ENCODE results near the gene TSNAX.

TSNAX gene

GRCh38 chr1:231594749-231595148, 66.3 kb downstream of the TSNAX start:
- TF ChIP-seq REST (IDR thresholded peaks at IDR 0.05; ENCODE audit: insufficient read depth in 1 of 2, low read depth in 2 of 2, low read length in 2 of 2) (no peak), FOXP2 (optimal IDR thresholded peaks at IDR 0.05; ENCODE audit: borderline replicate concordance, extremely low read depth, extremely low read length, insufficient read depth) (no peak), SIN3A (IDR thresholded peaks at IDR 0.05; ENCODE audit: borderline replicate concordance, insufficient read depth, low read length) (no peak), TAF1 (IDR thresholded peaks at IDR 0.05; ENCODE audit: borderline replicate concordance, insufficient read depth, low read length) (no peak)

GRCh38 chr1:231596337-231596791, 67.9 kb downstream of the TSNAX start:
- TF ChIP-seq FOXP2 (optimal IDR thresholded peaks at IDR 0.05; ENCODE audit: borderline replicate concordance, extremely low read depth, extremely low read length, insufficient read depth): no peak
- TF ChIP-seq REST (IDR thresholded peaks at IDR 0.05; ENCODE audit: insufficient read depth in 1 of 2, low read depth in 2 of 2, low read length in 2 of 2): no peak
- TF ChIP-seq SIN3A (IDR thresholded peaks at IDR 0.05; ENCODE audit: borderline replicate concordance, insufficient read depth, low read length): no peak
- no peak for TF ChIP-seq POLR2AphosphoS5 (IDR thresholded peaks at IDR 0.05; ENCODE audit: low read depth, low read length)
- TF ChIP-seq TAF1 (IDR thresholded peaks at IDR 0.05; ENCODE audit: borderline replicate concordance, insufficient read depth, low read length): no peak

- no peak for TF ChIP-seq REST (IDR thresholded peaks at IDR 0.05; ENCODE audit: insufficient read depth in 1 of 2, low read depth in 2 of 2, low read length in 2 of 2)
- no peak for TF ChIP-seq TAF1 (IDR thresholded peaks at IDR 0.05; ENCODE audit: borderline replicate concordance, insufficient read depth, low read length)
- TF ChIP-seq POLR2AphosphoS5 (IDR thresholded peaks at IDR 0.05; ENCODE audit: low read depth, low read length): no peak
- TF ChIP-seq FOXP2 (optimal IDR thresholded peaks at IDR 0.05; ENCODE audit: borderline replicate concordance, extremely low read depth, extremely low read length, insufficient read depth): no peak
- no peak for TF ChIP-seq SIN3A (IDR thresholded peaks at IDR 0.05; ENCODE audit: borderline replicate concordance, insufficient read depth, low read length)
These were observed 69.5 kb downstream of the TSNAX start for GRCh38 chr1:231597971-231598370.

- TF ChIP-seq POLR2AphosphoS5 (IDR thresholded peaks at IDR 0.05; ENCODE audit: low read depth, low read length): peak; percentile 44; the same call in 1 of the 2 replicates
- TF ChIP-seq SIN3A (IDR thresholded peaks at IDR 0.05; ENCODE audit: borderline replicate concordance, insufficient read depth, low read length): peak; percentile 17; the same call in 1 of the 2 replicates
- TF ChIP-seq TAF1 (IDR thresholded peaks at IDR 0.05; ENCODE audit: borderline replicate concordance, insufficient read depth, low read length): no peak
- no peak for TF ChIP-seq FOXP2 (optimal IDR thresholded peaks at IDR 0.05; ENCODE audit: borderline replicate concordance, extremely low read depth, extremely low read length, insufficient read depth)
- no peak for TF ChIP-seq REST (IDR thresholded peaks at IDR 0.05; ENCODE audit: insufficient read depth in 1 of 2, low read depth in 2 of 2, low read length in 2 of 2)
These were observed 72.0 kb downstream of the TSNAX start for GRCh38 chr1:231600458-231600976.

Measured in PFSK-1 (cell line).